ENCODE data around the gene TP53I11.

- TF ChIP-seq, protein P1, sequence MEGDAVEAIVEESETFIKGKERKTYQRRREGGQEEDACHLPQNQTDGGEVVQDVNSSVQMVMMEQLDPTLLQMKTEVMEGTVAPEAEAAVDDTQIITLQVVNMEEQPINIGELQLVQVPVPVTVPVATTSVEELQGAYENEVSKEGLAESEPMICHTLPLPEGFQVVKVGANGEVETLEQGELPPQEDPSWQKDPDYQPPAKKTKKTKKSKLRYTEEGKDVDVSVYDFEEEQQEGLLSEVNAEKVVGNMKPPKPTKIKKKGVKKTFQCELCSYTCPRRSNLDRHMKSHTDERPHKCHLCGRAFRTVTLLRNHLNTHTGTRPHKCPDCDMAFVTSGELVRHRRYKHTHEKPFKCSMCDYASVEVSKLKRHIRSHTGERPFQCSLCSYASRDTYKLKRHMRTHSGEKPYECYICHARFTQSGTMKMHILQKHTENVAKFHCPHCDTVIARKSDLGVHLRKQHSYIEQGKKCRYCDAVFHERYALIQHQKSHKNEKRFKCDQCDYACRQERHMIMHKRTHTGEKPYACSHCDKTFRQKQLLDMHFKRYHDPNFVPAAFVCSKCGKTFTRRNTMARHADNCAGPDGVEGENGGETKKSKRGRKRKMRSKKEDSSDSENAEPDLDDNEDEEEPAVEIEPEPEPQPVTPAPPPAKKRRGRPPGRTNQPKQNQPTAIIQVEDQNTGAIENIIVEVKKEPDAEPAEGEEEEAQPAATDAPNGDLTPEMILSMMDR (IDR thresholded peaks at IDR 0.05): no peak
- TF ChIP-seq POLR2A (IDR thresholded peaks at IDR 0.05) (no peak), POLR2AphosphoS5 (IDR thresholded peaks at IDR 0.05) (no peak)
Observed at GRCh38 chr11:44903518-44903917, 47.2 kb downstream of the TP53I11 start.

Measured in gastroesophageal sphincter (tissue), 3 donors.